Measurements from ENCODE around the gene PRR12. TPM values are rescaled to one million over a fixed set of nuclear protein-coding genes. Genes with fewer than 3 reads are reported as not detected.
A peak's percentile ranks its signal among the peaks of the same experiment; 100 is the strongest.

Gene PRR12
- polyA plus RNA-seq, 5 donors: 15.9 to 35.4 (median 23.7) TPM

- peak; percentile 93 to 94 for DNase-seq
Observed at GRCh38 chr19:49590071-49590970, 661 bp upstream of the PRR12 start.

- no peak for DNase-seq
Observed at GRCh38 chr19:49591731-49592485, 926 bp downstream of the PRR12 start.

- DNase-seq: no peak
Observed at GRCh38 chr19:49592486-49593232, 1.7 kb downstream of the PRR12 start.

- peak; percentile 85 to 87 for DNase-seq
Observed at GRCh38 chr19:49593233-49594113, 2.5 kb downstream of the PRR12 start.

- no peak for DNase-seq
Observed at GRCh38 chr19:49594157-49594992, 3.4 kb downstream of the PRR12 start.

GRCh38 chr19:49594993-49595818 is 4.2 kb downstream of the PRR12 start:
- DNase-seq: no peak

GRCh38 chr19:49595819-49596404 is 4.9 kb downstream of the PRR12 start:
- no peak for DNase-seq

GRCh38 chr19:49596407-49596806 is 5.4 kb downstream of the PRR12 start:
- DNase-seq: no peak

GRCh38 chr19:49596954-49597702 is 6.1 kb downstream of the PRR12 start:
- no peak for DNase-seq

- no peak for DNase-seq
Observed at GRCh38 chr19:49597703-49597974, 6.7 kb downstream of the PRR12 start.

- DNase-seq: no peak
Observed at GRCh38 chr19:49599378-49600295, 8.7 kb downstream of the PRR12 start.

- no peak for DNase-seq
Observed at GRCh38 chr19:49601482-49602038, 10.6 kb downstream of the PRR12 start.

GRCh38 chr19:49602806-49603205 is 11.8 kb downstream of the PRR12 start:
- no peak for DNase-seq

- DNase-seq: no peak
Observed at GRCh38 chr19:49605605-49606004, 14.6 kb downstream of the PRR12 start.

GRCh38 chr19:49609499-49610092 is 18.6 kb downstream of the PRR12 start:
- DNase-seq: no peak

- DNase-seq: no peak
Observed at GRCh38 chr19:49613374-49613773, 22.4 kb downstream of the PRR12 start.

Measured in right lung (tissue), 5 donors.